GM10266 (cell line): ENCODE data around the gene PDGFD.

Experiments used
- DNase-seq: peaks from one replicate; pipeline ENCODE4 v3.0.0; 2012; ENCODE audit errors: extremely low spot score
- TF ChIP-seq, protein P1 (sequence below): IDR thresholded peaks from 2 replicates; pipeline ENCODE4 v1.5.1; 2012; ENCODE audit warnings: mild to moderate bottlenecking, low read depth; ENCODE audit not compliant: control insufficient read depth, insufficient read depth; ENCODE audit errors: missing control alignments

The PDGFD gene

GRCh38 chr11:104073950-104074705, 89.8 kb downstream of the PDGFD start:
- TF ChIP-seq, protein P1, sequence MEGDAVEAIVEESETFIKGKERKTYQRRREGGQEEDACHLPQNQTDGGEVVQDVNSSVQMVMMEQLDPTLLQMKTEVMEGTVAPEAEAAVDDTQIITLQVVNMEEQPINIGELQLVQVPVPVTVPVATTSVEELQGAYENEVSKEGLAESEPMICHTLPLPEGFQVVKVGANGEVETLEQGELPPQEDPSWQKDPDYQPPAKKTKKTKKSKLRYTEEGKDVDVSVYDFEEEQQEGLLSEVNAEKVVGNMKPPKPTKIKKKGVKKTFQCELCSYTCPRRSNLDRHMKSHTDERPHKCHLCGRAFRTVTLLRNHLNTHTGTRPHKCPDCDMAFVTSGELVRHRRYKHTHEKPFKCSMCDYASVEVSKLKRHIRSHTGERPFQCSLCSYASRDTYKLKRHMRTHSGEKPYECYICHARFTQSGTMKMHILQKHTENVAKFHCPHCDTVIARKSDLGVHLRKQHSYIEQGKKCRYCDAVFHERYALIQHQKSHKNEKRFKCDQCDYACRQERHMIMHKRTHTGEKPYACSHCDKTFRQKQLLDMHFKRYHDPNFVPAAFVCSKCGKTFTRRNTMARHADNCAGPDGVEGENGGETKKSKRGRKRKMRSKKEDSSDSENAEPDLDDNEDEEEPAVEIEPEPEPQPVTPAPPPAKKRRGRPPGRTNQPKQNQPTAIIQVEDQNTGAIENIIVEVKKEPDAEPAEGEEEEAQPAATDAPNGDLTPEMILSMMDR = no peak
- no peak for DNase-seq

- TF ChIP-seq, protein P1 = no peak
- DNase-seq = no peak
Measured at GRCh38 chr11:104067534-104067933, 96.4 kb downstream of the PDGFD start.

GRCh38 chr11:104064034-104064630, 99.8 kb downstream of the PDGFD start:
- no peak for DNase-seq
- TF ChIP-seq, protein P1 = no peak

GRCh38 chr11:104061853-104062521, 102.0 kb downstream of the PDGFD start:
- TF ChIP-seq, protein P1 = no peak
- no peak for DNase-seq

DNA sequence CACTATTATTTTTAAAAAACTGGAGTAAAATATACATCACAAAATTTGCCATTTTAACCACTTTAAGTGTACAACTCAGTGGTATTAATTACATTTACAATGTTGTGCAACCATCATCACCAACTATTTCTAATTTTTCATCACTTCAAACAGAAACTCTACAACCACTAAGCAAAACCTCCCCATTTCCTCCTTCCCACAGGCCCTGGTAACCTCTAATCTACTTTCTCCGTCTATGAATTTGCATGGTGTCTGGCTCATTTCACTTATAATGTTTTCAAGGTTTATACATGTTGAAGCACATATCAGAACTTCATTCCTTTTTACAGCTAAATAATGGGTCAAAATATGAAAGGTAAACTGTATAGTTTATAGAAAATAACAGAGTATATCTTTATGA, 103.1 kb downstream of the PDGFD start:
- DNase-seq = no peak
- TF ChIP-seq, protein P1 = no peak

DNA sequence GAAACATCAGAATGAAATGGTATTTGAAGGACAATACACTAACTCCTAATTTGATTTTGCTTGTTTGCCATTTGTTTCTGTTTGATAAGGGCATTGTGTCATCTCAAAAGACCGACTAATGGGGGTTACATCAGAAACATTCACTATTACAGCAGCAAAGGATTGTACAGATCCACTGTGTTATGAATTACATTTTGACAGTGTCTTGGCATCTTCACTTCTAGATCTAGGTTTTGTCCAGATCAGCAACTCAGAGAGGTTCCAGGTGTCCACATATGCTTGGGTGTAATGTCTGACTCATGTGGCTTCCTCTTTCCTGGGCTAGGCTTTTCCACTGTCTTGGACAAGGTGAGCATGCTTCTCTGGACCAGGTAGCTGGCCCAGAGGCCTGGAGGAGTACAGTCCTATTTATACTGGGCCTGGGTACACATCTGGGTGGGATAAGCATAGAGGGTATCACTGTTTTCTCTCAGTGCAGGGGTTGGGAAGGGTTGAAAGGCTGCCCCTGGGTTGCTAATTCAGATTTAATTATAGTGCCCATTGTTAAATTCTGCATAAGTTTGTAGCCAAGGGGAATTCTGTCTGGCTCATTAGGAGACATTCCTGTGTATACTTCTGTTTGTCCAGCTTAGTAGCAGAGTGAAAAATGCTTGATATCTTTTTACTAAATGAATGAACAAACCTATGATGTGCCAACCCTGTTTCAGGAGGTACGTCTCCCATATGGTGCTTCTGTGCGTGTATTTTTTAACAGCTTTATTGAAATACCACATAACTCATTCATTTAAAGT, 103.7 kb downstream of the PDGFD start:
- TF ChIP-seq, protein P1 = no peak
- no peak for DNase-seq
